GM23338 (cell line): ENCODE results near the gene OCA2.

Source experiments
- EZH2 ChIP-seq: fragments of 200-600 bp; sonication (generic); IDR thresholded peaks from one replicate; pipeline ENCODE4 v1.8.0; 2017; ENCODE audit warnings: antibody characterized with exemption, mild to moderate bottlenecking, low read depth; ENCODE audit not compliant: unreplicated experiment
- POLR2AphosphoS5 ChIP-seq: IDR thresholded peaks from 2 replicates; pipeline ENCODE4 v1.6.1; 2016; ENCODE audit warnings: antibody characterized with exemption, low read depth
- TF ChIP-seq, protein P1 (sequence below), 2 experiments: fragments of 200-600 bp in 1 of 2; sonication (generic) in 1 of 2; conservative IDR thresholded peaks; 2 replicates each; pipeline versions ENCODE4 v1.5.1 to v1.6.1; 2016 to 2017; ENCODE audit warnings: antibody characterized with exemption in 2 of 2, low read depth in 2 of 2, mild to moderate bottlenecking in 2 of 2, moderate library complexity in 1 of 2
- TF ChIP-seq, protein P2 (sequence below): IDR thresholded peaks from one replicate; pipeline ENCODE4 v1.6.1; 2018; ENCODE audit warnings: antibody characterized with exemption; ENCODE audit not compliant: unreplicated experiment
- TF ChIP-seq, protein P3 (sequence below): IDR thresholded peaks from 2 replicates; pipeline ENCODE4 v1.6.1; 2016; ENCODE audit warnings: antibody characterized with exemption

DNA sequence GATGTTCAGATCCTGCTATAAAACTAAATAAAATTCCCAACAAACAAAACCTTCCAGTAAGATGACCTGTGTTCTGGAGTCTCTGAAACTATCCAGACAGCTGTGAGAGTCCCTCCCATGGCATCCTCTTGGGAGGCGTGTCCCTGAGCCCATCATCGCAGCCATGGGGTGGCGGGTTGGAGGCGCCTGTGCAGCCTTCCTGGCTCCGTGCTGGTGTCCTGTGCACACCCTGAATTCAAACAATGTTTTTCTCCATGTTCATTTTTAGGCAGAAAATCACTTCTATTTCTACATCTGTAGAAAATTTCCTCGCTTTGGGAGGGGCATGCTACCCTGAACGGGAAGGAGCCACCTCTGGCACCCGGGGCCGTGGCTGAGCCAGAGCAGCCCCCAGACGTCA is 19.4 kb upstream of the OCA2 start:
- TF ChIP-seq, protein P1, sequence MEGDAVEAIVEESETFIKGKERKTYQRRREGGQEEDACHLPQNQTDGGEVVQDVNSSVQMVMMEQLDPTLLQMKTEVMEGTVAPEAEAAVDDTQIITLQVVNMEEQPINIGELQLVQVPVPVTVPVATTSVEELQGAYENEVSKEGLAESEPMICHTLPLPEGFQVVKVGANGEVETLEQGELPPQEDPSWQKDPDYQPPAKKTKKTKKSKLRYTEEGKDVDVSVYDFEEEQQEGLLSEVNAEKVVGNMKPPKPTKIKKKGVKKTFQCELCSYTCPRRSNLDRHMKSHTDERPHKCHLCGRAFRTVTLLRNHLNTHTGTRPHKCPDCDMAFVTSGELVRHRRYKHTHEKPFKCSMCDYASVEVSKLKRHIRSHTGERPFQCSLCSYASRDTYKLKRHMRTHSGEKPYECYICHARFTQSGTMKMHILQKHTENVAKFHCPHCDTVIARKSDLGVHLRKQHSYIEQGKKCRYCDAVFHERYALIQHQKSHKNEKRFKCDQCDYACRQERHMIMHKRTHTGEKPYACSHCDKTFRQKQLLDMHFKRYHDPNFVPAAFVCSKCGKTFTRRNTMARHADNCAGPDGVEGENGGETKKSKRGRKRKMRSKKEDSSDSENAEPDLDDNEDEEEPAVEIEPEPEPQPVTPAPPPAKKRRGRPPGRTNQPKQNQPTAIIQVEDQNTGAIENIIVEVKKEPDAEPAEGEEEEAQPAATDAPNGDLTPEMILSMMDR (conservative IDR thresholded peaks at IDR 0.05; ENCODE audit: low read depth in 2 of 2) = no peak
- TF ChIP-seq POLR2AphosphoS5 (no peak), EZH2 (no peak)
- TF ChIP-seq, protein P2, sequence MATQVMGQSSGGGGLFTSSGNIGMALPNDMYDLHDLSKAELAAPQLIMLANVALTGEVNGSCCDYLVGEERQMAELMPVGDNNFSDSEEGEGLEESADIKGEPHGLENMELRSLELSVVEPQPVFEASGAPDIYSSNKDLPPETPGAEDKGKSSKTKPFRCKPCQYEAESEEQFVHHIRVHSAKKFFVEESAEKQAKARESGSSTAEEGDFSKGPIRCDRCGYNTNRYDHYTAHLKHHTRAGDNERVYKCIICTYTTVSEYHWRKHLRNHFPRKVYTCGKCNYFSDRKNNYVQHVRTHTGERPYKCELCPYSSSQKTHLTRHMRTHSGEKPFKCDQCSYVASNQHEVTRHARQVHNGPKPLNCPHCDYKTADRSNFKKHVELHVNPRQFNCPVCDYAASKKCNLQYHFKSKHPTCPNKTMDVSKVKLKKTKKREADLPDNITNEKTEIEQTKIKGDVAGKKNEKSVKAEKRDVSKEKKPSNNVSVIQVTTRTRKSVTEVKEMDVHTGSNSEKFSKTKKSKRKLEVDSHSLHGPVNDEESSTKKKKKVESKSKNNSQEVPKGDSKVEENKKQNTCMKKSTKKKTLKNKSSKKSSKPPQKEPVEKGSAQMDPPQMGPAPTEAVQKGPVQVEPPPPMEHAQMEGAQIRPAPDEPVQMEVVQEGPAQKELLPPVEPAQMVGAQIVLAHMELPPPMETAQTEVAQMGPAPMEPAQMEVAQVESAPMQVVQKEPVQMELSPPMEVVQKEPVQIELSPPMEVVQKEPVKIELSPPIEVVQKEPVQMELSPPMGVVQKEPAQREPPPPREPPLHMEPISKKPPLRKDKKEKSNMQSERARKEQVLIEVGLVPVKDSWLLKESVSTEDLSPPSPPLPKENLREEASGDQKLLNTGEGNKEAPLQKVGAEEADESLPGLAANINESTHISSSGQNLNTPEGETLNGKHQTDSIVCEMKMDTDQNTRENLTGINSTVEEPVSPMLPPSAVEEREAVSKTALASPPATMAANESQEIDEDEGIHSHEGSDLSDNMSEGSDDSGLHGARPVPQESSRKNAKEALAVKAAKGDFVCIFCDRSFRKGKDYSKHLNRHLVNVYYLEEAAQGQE = no peak
- TF ChIP-seq, protein P3, sequence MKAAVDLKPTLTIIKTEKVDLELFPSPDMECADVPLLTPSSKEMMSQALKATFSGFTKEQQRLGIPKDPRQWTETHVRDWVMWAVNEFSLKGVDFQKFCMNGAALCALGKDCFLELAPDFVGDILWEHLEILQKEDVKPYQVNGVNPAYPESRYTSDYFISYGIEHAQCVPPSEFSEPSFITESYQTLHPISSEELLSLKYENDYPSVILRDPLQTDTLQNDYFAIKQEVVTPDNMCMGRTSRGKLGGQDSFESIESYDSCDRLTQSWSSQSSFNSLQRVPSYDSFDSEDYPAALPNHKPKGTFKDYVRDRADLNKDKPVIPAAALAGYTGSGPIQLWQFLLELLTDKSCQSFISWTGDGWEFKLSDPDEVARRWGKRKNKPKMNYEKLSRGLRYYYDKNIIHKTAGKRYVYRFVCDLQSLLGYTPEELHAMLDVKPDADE = no peak
